Stimulated activated CD4-positive, alpha-beta T cell treated with anti-CD3 and anti-CD28 coated beads, Interleukin-4, amount 100 ng/mL, for 4 hours (primary cell): ENCODE results near the gene SPECC1.
"Not testable (repeated sequence)": the region's sequence is repeated elsewhere in the genome, so short reads cannot be mapped to it uniquely, and the experiment has no call there.

Experiments used
- DNase-seq, 2 experiments: peaks; one replicate each; pipeline ENCODE4 v3.0.0-alpha.2; 2020

Gene SPECC1, protein sequence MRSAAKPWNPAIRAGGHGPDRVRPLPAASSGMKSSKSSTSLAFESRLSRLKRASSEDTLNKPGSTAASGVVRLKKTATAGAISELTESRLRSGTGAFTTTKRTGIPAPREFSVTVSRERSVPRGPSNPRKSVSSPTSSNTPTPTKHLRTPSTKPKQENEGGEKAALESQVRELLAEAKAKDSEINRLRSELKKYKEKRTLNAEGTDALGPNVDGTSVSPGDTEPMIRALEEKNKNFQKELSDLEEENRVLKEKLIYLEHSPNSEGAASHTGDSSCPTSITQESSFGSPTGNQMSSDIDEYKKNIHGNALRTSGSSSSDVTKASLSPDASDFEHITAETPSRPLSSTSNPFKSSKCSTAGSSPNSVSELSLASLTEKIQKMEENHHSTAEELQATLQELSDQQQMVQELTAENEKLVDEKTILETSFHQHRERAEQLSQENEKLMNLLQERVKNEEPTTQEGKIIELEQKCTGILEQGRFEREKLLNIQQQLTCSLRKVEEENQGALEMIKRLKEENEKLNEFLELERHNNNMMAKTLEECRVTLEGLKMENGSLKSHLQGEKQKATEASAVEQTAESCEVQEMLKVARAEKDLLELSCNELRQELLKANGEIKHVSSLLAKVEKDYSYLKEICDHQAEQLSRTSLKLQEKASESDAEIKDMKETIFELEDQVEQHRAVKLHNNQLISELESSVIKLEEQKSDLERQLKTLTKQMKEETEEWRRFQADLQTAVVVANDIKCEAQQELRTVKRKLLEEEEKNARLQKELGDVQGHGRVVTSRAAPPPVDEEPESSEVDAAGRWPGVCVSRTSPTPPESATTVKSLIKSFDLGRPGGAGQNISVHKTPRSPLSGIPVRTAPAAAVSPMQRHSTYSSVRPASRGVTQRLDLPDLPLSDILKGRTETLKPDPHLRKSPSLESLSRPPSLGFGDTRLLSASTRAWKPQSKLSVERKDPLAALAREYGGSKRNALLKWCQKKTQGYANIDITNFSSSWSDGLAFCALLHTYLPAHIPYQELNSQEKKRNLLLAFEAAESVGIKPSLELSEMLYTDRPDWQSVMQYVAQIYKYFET

GRCh38 chr17:20009302-20010098 is at the start of gene SPECC1:
Gene SPECC1, plus strand, starts transcription at chr17:20009359. Its CDS starts 87,293 bp downstream, at chr17:20096652.
- DNase-seq = peak; percentile 79 to 86

- DNase-seq = not testable (repeated sequence)
Observed at GRCh38 chr17:19962954-19963353, 46.2 kb upstream of the SPECC1 start.

- DNase-seq = no peak
Observed at GRCh38 chr17:19973156-19973555, 36.0 kb upstream of the SPECC1 start.

GRCh38 chr17:19975601-19976000 is 33.6 kb upstream of the SPECC1 start:
- no peak for DNase-seq

- peak; percentile 91 to 97 for DNase-seq
Observed at GRCh38 chr17:19977293-19978208, 31.6 kb upstream of the SPECC1 start, which contains the start of gene AKAP10. Gene AKAP10, minus strand, starts transcription at chr17:19977828. Its CDS starts 149 bp downstream, at chr17:19977679.

DNA sequence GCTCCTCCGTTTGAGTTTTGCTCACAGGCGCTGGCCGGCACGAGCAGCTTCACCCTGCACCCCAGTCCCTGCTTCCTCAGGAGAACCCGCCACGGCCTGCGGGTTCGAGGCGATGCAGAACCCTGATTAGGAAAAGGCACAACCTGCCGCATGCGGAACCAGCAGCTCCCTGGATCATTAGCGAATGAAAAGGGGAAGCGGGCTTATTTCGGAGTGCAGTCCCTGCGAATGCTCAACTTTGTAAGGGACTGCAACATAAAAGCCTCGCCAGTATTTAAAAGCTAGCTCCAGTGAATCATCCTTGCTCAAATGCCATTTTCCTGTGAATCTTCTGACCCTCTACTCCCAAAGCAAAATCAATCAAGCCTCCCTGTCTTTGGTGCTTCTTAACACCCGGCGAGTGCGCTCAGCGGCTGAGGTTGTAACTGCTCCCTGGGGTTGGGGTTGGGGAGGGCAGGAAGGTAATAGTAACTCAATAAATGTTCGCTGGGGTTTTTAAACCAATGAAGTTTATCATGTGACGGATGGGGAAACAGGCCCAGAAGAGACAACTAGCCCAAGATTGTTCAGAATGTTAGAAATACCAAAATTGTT is 30.9 kb upstream of the SPECC1 start:
- DNase-seq = peak; percentile 14 to 16

DNA sequence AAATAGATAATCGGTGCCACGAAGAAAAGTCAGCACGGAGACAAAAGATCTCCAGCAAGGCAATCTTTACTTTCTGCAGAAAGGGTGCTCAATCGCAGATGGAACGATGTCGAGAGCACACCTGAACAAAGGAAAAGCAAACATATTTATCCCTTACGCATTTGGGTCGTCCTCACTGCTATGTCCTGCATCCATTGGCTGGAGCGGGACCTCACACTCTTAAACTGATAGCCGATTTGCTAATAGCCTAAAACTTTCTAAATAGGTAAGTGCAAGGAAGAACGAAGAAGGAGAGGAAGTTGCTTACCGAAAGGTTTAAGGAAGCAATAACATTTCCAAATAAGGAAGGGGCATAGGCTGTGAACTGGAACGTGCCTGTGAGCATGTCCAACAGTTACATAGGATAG is 30.4 kb upstream of the SPECC1 start:
- DNase-seq = no peak

- no peak for DNase-seq
Observed at GRCh38 chr17:19979917-19980770, 29.0 kb upstream of the SPECC1 start.

DNA sequence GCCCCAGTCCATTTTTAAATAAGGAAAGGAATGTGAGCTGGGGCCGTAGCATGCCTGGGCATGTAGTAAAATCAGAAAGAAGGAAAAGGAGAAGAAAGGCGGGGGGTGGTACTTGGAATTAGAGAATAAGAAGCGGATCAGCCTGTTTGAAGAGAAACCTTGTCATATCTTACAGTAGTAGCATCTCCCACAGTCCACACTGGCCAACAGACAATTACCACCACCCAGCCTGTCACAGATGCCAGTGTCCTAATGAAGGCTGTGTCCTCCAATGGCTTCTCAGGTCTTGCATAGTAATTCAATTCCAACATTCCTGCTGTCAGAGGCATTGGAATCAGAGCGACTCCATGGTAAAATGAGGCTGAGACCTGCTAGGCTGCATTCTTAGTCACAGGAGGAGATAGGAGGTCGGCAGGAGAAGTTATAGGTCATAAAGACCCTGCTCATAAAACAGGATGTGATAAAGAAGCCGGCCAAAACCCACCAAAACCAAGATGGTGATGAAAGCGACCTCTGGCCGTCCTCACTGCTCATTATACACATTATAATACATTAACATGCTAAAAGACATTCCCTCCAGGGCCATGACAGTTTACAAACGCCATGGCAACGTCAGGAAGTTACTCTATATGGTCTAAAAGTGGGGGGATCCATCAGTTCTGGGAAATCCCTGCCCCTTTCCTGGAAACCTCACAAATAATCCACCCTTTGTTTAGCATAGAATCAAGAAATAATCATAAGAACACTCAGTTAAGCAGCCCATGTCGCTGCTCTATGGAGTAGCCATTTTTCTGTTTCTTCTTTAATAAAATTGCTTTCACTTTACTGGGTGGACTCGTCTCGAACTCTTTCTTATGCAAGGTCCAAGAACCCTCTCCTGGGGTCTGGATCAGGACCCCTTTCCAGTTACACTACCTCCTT is 22.0 kb upstream of the SPECC1 start:
- DNase-seq = no peak

GRCh38 chr17:19987897-19988296 is 21.3 kb upstream of the SPECC1 start:
- DNase-seq = no peak

GRCh38 chr17:19991252-19991885 is 17.8 kb upstream of the SPECC1 start:
- DNase-seq = no peak

GRCh38 chr17:19992803-19993713 is 16.1 kb upstream of the SPECC1 start:
- DNase-seq = peak; percentile 69 to 70

DNA sequence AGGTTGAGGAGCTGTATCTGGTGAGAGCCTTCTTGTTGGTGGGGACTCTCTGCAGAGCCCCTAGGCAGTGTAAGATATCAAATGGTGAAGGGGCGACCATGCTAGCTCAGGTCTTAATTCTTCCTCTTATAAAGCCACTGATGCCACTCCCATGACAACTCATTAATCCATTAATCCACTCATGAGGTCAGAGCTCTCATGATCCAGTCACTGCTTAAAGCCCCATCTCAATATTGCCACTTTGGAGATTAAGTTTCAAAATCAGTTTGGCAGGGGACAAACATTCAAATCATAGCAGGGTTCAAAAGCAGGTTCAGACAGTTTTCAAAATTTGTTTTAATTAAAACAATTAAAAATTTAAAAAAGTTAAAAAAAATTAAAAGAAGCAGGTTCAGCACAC is 13.1 kb upstream of the SPECC1 start:
- no peak for DNase-seq

DNA sequence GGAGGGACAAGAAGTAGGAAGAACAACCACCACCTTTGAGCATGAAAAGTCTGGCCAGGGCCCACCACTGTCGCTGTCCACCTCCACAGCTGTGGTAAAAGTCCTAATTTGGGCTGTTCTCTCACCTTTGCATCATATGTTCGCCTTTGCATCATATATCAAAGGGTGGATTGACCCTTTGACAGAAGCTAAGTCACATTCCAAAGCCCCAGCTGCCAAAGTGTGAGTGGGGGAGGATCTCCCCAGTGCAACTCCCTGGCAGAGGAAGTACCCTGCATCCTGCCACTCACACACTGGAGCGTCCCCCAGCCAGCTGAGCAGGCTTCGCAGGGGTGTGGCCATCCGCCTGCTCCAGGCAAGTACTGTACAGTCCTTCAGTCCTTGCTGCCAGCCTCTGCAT is 12.7 kb upstream of the SPECC1 start:
- no peak for DNase-seq

GRCh38 chr17:20008242-20009051 is 712 bp upstream of the SPECC1 start:
- peak; percentile 1 to 2 for DNase-seq

GRCh38 chr17:20009052-20009301 is 182 bp upstream of the SPECC1 start:
- DNase-seq = no peak
